Mesenchymal stem cell (in vitro differentiated cells and primary cell): ENCODE data around the gene SLC44A5.

ENCODE experiments used
- DNase-seq: peaks from one replicate; pipeline ENCODE4 v3.0.0-alpha.2; 2013
- H2AFZ ChIP-seq: one replicate; pipeline ENCODE4 v1.6.1; 2013; ENCODE audit warnings: low read depth, mild to moderate bottlenecking, control low read depth, inconsistent platforms, low read length, moderate library complexity
- H2AK5ac ChIP-seq: 2 replicates; pipeline ENCODE4 v1.6.1; 2013; ENCODE audit warnings: low read length, moderate library complexity, mild to moderate bottlenecking, inconsistent platforms; ENCODE audit not compliant: severe bottlenecking
- H2BK120ac ChIP-seq: one replicate; pipeline ENCODE4 v1.6.1; 2013; ENCODE audit warnings: low read depth, mild to moderate bottlenecking, inconsistent platforms, low read length, moderate library complexity
- H2BK12ac ChIP-seq, 2 experiments: one replicate each; pipeline ENCODE4 v1.6.1; 2013; ENCODE audit warnings: inconsistent platforms in 2 of 2, low read length in 2 of 2, mild to moderate bottlenecking in 2 of 2, moderate library complexity in 2 of 2, control low read depth in 1 of 2
- H2BK15ac ChIP-seq: one replicate; pipeline ENCODE4 v1.6.1; 2013; ENCODE audit warnings: mild to moderate bottlenecking, low read depth, inconsistent platforms; ENCODE audit not compliant: poor library complexity, severe bottlenecking
- H2BK5ac ChIP-seq: 2 replicates; pipeline ENCODE4 v1.6.1; 2013; ENCODE audit warnings: low read depth, mild to moderate bottlenecking, low read length, control low read depth, inconsistent platforms; ENCODE audit not compliant: poor library complexity, severe bottlenecking
- H3K14ac ChIP-seq, 2 experiments: one replicate each; pipeline ENCODE4 v1.6.1; 2013; ENCODE audit warnings: inconsistent platforms in 2 of 2, low read length in 2 of 2, control low read depth in 1 of 2, mild to moderate bottlenecking in 1 of 2, moderate library complexity in 1 of 2
- H3K18ac ChIP-seq, 2 experiments: one replicate each; pipeline ENCODE4 v1.6.1; 2013; ENCODE audit warnings: inconsistent platforms in 2 of 2, low read length in 2 of 2, control low read depth in 1 of 2, low read depth in 1 of 2, mild to moderate bottlenecking in 1 of 2
- H3K23ac ChIP-seq, 2 experiments: one replicate each; pipeline ENCODE4 v1.6.1; 2013; ENCODE audit warnings: inconsistent platforms in 2 of 2, low read length in 2 of 2, mild to moderate bottlenecking in 2 of 2, moderate library complexity in 2 of 2, control low read depth in 1 of 2
- H3K27ac ChIP-seq: 2 replicates; pipeline ENCODE4 v1.5.1; 2013; ENCODE audit warnings: mild to moderate bottlenecking, moderate library complexity, low read length, control low read depth, inconsistent platforms; ENCODE audit not compliant: poor library complexity, severe bottlenecking
- H3K27me3 ChIP-seq, 2 experiments: 2 replicates each; pipeline versions ENCODE4 v1.6.1 to v1.7.0; 2013; ENCODE audit warnings: low read length in 2 of 2, mild to moderate bottlenecking in 2 of 2, moderate library complexity in 2 of 2, control low read depth in 1 of 2, inconsistent platforms in 1 of 2; ENCODE audit not compliant: control insufficient read depth in 1 of 2, insufficient read depth in 1 of 2
- H3K36me3 ChIP-seq, 2 experiments: 2 replicates each; pipeline versions ENCODE4 v1.6.1 to v1.7.0; 2013; ENCODE audit warnings: low read length in 2 of 2, control low read depth in 1 of 2, inconsistent platforms in 1 of 2, low read depth in 1 of 2, mild to moderate bottlenecking in 1 of 2; ENCODE audit not compliant: insufficient read depth in 2 of 2, control insufficient read depth in 1 of 2
- H3K4ac ChIP-seq, 2 experiments: one replicate each; pipeline ENCODE4 v1.6.1; 2013; ENCODE audit warnings: inconsistent platforms in 2 of 2, low read length in 2 of 2, mild to moderate bottlenecking in 2 of 2, moderate library complexity in 2 of 2, control low read depth in 1 of 2, low read depth in 1 of 2
- H3K4me1 ChIP-seq: 2 replicates; pipeline ENCODE4 v1.6.1; 2013; ENCODE audit warnings: low read depth, low read length, control low read depth; ENCODE audit not compliant: control insufficient read depth, insufficient read depth
- H3K4me2 ChIP-seq: 2 replicates; pipeline ENCODE4 v1.6.1; 2013; ENCODE audit warnings: low read length, mild to moderate bottlenecking, inconsistent platforms; ENCODE audit not compliant: poor library complexity, severe bottlenecking
- H3K4me3 ChIP-seq, 2 experiments: 2 replicates each; pipeline versions ENCODE4 v1.5.1 to v1.7.0; 2013; ENCODE audit warnings: low read length in 2 of 2, mild to moderate bottlenecking in 2 of 2, control low read depth in 1 of 2, low read depth in 1 of 2; ENCODE audit not compliant: insufficient read depth in 1 of 2
- H3K79me1 ChIP-seq: replicated peaks from 2 replicates; pipeline ENCODE4 v1.6.1; 2013; ENCODE audit warnings: mild to moderate bottlenecking, control low read depth, low read length, inconsistent platforms; ENCODE audit not compliant: poor library complexity, severe bottlenecking
- H3K9ac ChIP-seq: 2 replicates; pipeline ENCODE4 v1.7.0; 2013; ENCODE audit warnings: mild to moderate bottlenecking, low read length, moderate library complexity
- H3K9me3 ChIP-seq: 2 replicates; pipeline ENCODE4 v1.7.0; 2013; ENCODE audit warnings: mild to moderate bottlenecking, low read length; ENCODE audit not compliant: control insufficient read depth
- H4K8ac ChIP-seq: one replicate; pipeline ENCODE4 v1.6.1; 2013; ENCODE audit warnings: inconsistent platforms, mild to moderate bottlenecking, low read length, moderate library complexity
- H4K91ac ChIP-seq: one replicate; pipeline ENCODE4 v1.6.1; 2013; ENCODE audit warnings: mild to moderate bottlenecking, low read length, inconsistent platforms
- WGBS: methylation state at CpG from one replicate; pipeline ENCODE4 v1.1.7; 2013; ENCODE audit warnings: mixed read lengths; 5-methylcytosine and 5-hydroxymethylcytosine counted together

The SLC44A5 gene

GRCh38 chr1:75449998-75450397 is 160.9 kb downstream of the SLC44A5 start:
- Histone ChIP-seq H2AK5ac (no peak overlapping the region), H2BK15ac (no peak overlapping the region), H4K8ac (no peak overlapping the region), H3K4me1 (no peaks in the 10 kb centered on the region), H2BK5ac (no peak overlapping the region), H3K4me3 (no peak overlapping the region), H3K79me1 (no peaks in the 10 kb centered on the region), H2BK120ac (no peak overlapping the region), H3K4ac (no peak overlapping the region), H2BK12ac (no peak overlapping the region), H4K91ac (no peak overlapping the region), H2AFZ (no peak overlapping the region), H3K9ac (no peak overlapping the region), H3K23ac (no peak overlapping the region), H3K27ac (no peak overlapping the region), H3K18ac (no peak overlapping the region), H3K9me3 (peaks cover 26% of the 10 kb centered on the region), H3K36me3 (no peaks in the 10 kb centered on the region), H3K27me3 (no peaks in the 10 kb centered on the region), H3K14ac (no peak overlapping the region), H3K4me2 (no peak overlapping the region)
- DNase-seq: peak; percentile 35
- 65% methylated on average over 5 of the region's 5 CpGs for WGBS

DNA sequence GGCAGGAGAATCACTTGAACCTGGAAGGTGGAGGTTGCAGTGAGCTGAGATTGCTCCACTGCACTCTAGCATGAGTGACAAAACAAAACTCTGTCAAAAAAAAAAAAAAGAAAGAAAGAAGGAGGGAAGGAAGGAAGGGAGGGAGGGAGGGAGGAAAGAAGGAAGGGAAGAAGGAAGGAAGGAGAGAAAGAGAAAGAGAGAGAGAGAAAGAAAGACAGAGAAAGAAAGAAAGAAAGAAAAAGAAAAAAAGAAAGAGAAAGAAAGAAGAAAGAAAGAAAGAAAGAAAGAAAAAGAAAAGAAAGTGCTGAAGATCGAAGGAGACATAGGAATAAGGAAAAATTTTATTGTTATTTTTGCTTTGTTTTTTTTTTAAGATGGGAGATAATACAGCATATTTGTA is 166.7 kb downstream of the SLC44A5 start:
- no peak overlapping the region for H3K9ac ChIP-seq
- no peaks in the 10 kb centered on the region for H3K4me1 ChIP-seq
- H3K79me1 ChIP-seq: no peaks in the 10 kb centered on the region
- H3K4me3 ChIP-seq: no peak overlapping the region
- no peak overlapping the region for H3K14ac ChIP-seq
- H3K18ac ChIP-seq: no peak overlapping the region
- H2BK5ac ChIP-seq: no peak overlapping the region
- H3K9me3 ChIP-seq: peaks cover 7% of the 10 kb centered on the region
- no peaks in the 10 kb centered on the region for H3K36me3 ChIP-seq
- H2BK15ac ChIP-seq: no peak overlapping the region
- no peak overlapping the region for H3K23ac ChIP-seq
- H2AFZ ChIP-seq: no peak overlapping the region
- H3K27me3 ChIP-seq: no peaks in the 10 kb centered on the region
- no peak overlapping the region for H3K4me2 ChIP-seq
- 72% methylated on average over 1 of the region's 1 CpG for WGBS
- no peak overlapping the region for H3K27ac ChIP-seq
- DNase-seq: no peak
- H3K4ac ChIP-seq: no peak overlapping the region
- no peak overlapping the region for H2BK12ac ChIP-seq
- H4K8ac ChIP-seq: no peak overlapping the region
- no peak overlapping the region for H2AK5ac ChIP-seq
- H4K91ac ChIP-seq: no peak overlapping the region
- H2BK120ac ChIP-seq: no peak overlapping the region

- Histone ChIP-seq H3K79me1 (no peaks in the 10 kb centered on the region), H3K4me2 (no peak overlapping the region), H3K14ac (no peak overlapping the region), H2AFZ (no peak overlapping the region), H3K4me1 (no peaks in the 10 kb centered on the region), H2BK120ac (no peak overlapping the region), H2BK15ac (no peak overlapping the region), H3K27ac (no peak overlapping the region), H3K4ac (no peak overlapping the region), H3K9ac (no peak overlapping the region), H3K9me3 (peaks cover 7% of the 10 kb centered on the region), H2BK5ac (no peak overlapping the region), H2AK5ac (no peak overlapping the region), H3K36me3 (no peaks in the 10 kb centered on the region), H4K8ac (no peak overlapping the region), H3K18ac (no peak overlapping the region), H3K27me3 (no peaks in the 10 kb centered on the region), H3K4me3 (no peak overlapping the region), H2BK12ac (no peak overlapping the region), H4K91ac (no peak overlapping the region), H3K23ac (no peak overlapping the region)
- 56% methylated on average over 2 of the region's 2 CpGs for WGBS
- no peak for DNase-seq
Measured at GRCh38 chr1:75440274-75440673, 170.6 kb downstream of the SLC44A5 start.

DNA sequence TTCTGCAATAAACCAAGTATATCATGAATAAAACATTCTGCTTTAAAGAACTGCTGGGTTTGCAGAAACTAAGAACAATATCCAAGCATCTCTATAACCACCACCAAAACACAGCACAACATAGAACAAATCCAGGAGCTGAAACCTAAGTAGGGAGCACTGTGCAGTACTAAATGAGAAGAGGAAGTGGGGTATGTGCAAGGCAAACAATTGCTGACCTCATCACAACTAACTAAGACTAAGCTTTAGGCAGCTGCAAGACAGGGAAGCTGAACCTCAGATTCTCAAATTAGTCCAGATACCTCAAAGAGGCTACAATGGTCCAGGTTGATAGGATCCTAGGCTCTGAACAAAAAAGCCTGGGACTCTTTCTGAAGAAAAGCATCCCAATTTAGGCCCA is 172.6 kb downstream of the SLC44A5 start:
- H4K8ac ChIP-seq: no peak overlapping the region
- H3K27me3 ChIP-seq: no peaks in the 10 kb centered on the region
- no peak overlapping the region for H2BK120ac ChIP-seq
- H3K27ac ChIP-seq: no peak overlapping the region
- H3K4ac ChIP-seq: no peak overlapping the region
- H2AK5ac ChIP-seq: no peak overlapping the region
- H3K14ac ChIP-seq: no peak overlapping the region
- H2BK5ac ChIP-seq: no peak overlapping the region
- H3K36me3 ChIP-seq: no peaks in the 10 kb centered on the region
- peaks cover 9% of the 10 kb centered on the region for H3K9me3 ChIP-seq
- no peak overlapping the region for H4K91ac ChIP-seq
- H3K4me1 ChIP-seq: no peaks in the 10 kb centered on the region
- no peak for DNase-seq
- no peak overlapping the region for H2AFZ ChIP-seq
- no peak overlapping the region for H3K9ac ChIP-seq
- no peak overlapping the region for H3K23ac ChIP-seq
- no peak overlapping the region for H2BK12ac ChIP-seq
- H3K79me1 ChIP-seq: no peaks in the 10 kb centered on the region
- H3K18ac ChIP-seq: no peak overlapping the region
- H3K4me2 ChIP-seq: no peak overlapping the region
- H2BK15ac ChIP-seq: no peak overlapping the region
- no peak overlapping the region for H3K4me3 ChIP-seq
